ENCODE data around the gene RBMS1.
"Not testable (repeated sequence)": the region's sequence is repeated elsewhere in the genome, so short reads cannot be mapped to it uniquely, and the experiment has no call there.

RBMS1 gene

GRCh38 chr2:160377204-160377995, 116.2 kb downstream of the RBMS1 start:
- no peak for DNase-seq

- no peak for DNase-seq
These were observed 117.0 kb downstream of the RBMS1 start for GRCh38 chr2:160376576-160376975.

GRCh38 chr2:160375802-160376469, 117.7 kb downstream of the RBMS1 start:
- DNase-seq: no peak

- no peak for DNase-seq
These were observed 118.6 kb downstream of the RBMS1 start for GRCh38 chr2:160375037-160375436.

GRCh38 chr2:160373666-160374065, 119.9 kb downstream of the RBMS1 start:
- DNase-seq: no peak

- no peak for DNase-seq
These were observed 120.3 kb downstream of the RBMS1 start for GRCh38 chr2:160373263-160373662.

- DNase-seq: no peak
These were observed 121.0 kb downstream of the RBMS1 start for GRCh38 chr2:160372585-160372984.

- no peak for DNase-seq
These were observed 121.6 kb downstream of the RBMS1 start for GRCh38 chr2:160372010-160372356.

- DNase-seq: no peak
These were observed 122.2 kb downstream of the RBMS1 start for GRCh38 chr2:160371251-160372009.

- DNase-seq: no peak
These were observed 124.3 kb downstream of the RBMS1 start for GRCh38 chr2:160368988-160369930.

- DNase-seq: no peak
These were observed 125.7 kb downstream of the RBMS1 start for GRCh38 chr2:160367887-160368286.

- DNase-seq: not testable (repeated sequence)
These were observed 126.5 kb downstream of the RBMS1 start for GRCh38 chr2:160367139-160367538.

GRCh38 chr2:160366474-160366873, 127.1 kb downstream of the RBMS1 start:
- no peak for DNase-seq

GRCh38 chr2:160365716-160366367, 127.8 kb downstream of the RBMS1 start:
- DNase-seq: no peak

- no peak for DNase-seq
These were observed 129.2 kb downstream of the RBMS1 start for GRCh38 chr2:160364364-160364763.

- no peak for DNase-seq
These were observed 129.6 kb downstream of the RBMS1 start for GRCh38 chr2:160363961-160364360.

GRCh38 chr2:160363055-160363454, 130.6 kb downstream of the RBMS1 start:
- no peak for DNase-seq

- no peak for DNase-seq
These were observed 131.1 kb downstream of the RBMS1 start for GRCh38 chr2:160362541-160362940.

- no peak for DNase-seq
These were observed 131.6 kb downstream of the RBMS1 start for GRCh38 chr2:160362018-160362417.

GRCh38 chr2:160360089-160360757, 133.4 kb downstream of the RBMS1 start:
- no peak for DNase-seq

GRCh38 chr2:160358046-160358445, 135.6 kb downstream of the RBMS1 start:
- no peak for DNase-seq

- no peak for DNase-seq
These were observed 137.1 kb downstream of the RBMS1 start for GRCh38 chr2:160356485-160356884.

Measured in SHP77 treated with DMSO at 0.1 percent for 48 hours (cell line).